Stimulated activated CD4-positive, alpha-beta T cell treated with anti-CD3 and anti-CD28 coated beads, Interleukin-4, amount 100 ng/mL, for 1 hour (primary cell): ENCODE data around the gene CRABP2.
A peak's percentile ranks its signal among the peaks of the same experiment; 100 is the strongest.

ENCODE experiments used
- DNase-seq: peaks from one replicate; pipeline ENCODE4 v3.0.0-alpha.2; 2020

CRABP2 gene

DNA sequence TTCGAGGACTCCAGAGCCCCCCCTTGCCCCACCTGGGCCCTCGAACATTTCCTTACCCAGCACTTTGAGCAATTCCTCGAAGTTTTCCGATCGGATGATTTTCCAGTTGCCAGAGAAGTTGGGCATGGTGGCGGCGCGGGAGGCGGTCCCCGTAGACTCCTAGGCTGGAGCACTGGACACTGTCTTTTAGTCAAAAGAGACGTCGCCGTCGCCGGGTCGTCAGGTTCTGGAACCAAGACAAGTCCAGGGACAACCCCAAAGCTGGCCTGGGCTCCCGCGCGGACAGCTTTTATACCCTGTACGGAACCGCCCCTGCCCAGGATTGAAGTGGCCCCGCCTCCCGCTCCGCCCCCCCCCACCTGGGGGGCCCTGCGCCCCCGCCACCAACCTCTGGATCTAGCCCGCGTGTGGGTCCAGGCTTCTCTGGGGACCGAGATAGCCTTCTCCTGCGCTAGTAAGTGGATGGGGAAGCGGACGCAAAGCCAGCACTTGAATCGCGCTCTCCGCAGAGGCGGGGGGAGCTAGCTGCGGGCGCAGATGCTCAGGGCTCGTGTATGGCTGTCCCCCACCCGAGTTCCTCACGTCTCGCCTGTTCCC, at the start of gene CRABP2:
CRABP2 (minus strand) TSS at position 263 of the 597 bp plus-strand sequence; CDS start at position 126, 137 bp downstream.
- peak; percentile 22 for DNase-seq

- DNase-seq, result no peak
Observed at GRCh38 chr1:156754219-156754618, 48.8 kb upstream of the CRABP2 start.

GRCh38 chr1:156752843-156753482, 47.6 kb upstream of the CRABP2 start:
- DNase-seq, result no peak

- peak; percentile 98 for DNase-seq
Observed at GRCh38 chr1:156751757-156752481, 46.5 kb upstream of the CRABP2 start.

DNA sequence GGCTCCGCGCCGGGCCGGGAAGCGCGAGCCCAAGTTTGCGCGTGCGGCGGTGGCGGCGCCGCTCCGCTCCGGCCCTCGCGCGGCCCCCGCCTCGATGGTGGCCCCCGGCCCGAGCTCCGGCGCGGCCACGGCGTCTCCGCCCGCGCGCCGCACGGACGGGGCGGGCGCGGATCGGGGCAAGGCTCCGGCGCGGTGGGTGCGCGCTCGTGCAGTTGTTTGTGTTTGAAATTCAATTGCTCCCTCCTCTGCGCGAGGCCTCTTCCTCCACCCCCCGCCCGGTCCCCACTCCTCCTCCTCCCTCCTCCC, 46.0 kb upstream of the CRABP2 start, which contains the start of gene HDGF:
HDGF (minus strand) TSS at position 225 of the 306 bp plus-strand sequence. CDS start 246 bp downstream, outside the sequence.
- DNase-seq, result no peak

GRCh38 chr1:156750711-156751450, 45.5 kb upstream of the CRABP2 start:
- DNase-seq, result peak; percentile 51

GRCh38 chr1:156750191-156750672, 44.8 kb upstream of the CRABP2 start:
- peak; percentile 53 for DNase-seq

GRCh38 chr1:156749419-156750118, 44.2 kb upstream of the CRABP2 start:
- DNase-seq, result no peak

- DNase-seq, result no peak
Observed at GRCh38 chr1:156748670-156749418, 43.5 kb upstream of the CRABP2 start.

- DNase-seq, result no peak
Observed at GRCh38 chr1:156747742-156748669, 42.6 kb upstream of the CRABP2 start.

- DNase-seq, result peak; percentile 53
Observed at GRCh38 chr1:156746728-156747631, 41.6 kb upstream of the CRABP2 start.

- DNase-seq, result no peak
Observed at GRCh38 chr1:156746406-156746727, 41.0 kb upstream of the CRABP2 start.

DNA sequence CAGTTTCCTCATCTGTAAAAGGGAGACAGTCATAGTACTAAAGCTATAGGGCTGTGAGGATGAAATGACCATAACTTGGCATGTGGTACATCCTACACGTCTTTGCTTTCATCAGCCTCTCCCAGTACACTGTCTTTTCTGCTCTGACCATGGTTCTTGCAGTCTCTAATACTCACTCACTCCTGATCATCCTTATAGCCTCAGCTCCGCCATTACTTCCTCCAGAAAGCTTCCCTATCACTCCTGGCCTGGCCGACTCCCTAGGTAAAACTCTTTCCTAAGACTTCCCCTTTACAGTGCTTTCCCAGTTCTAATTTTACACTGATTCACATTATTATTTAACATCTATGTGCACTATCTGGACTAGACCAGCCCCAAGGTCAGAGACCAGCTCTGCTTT, 40.5 kb upstream of the CRABP2 start:
- DNase-seq, result no peak

DNA sequence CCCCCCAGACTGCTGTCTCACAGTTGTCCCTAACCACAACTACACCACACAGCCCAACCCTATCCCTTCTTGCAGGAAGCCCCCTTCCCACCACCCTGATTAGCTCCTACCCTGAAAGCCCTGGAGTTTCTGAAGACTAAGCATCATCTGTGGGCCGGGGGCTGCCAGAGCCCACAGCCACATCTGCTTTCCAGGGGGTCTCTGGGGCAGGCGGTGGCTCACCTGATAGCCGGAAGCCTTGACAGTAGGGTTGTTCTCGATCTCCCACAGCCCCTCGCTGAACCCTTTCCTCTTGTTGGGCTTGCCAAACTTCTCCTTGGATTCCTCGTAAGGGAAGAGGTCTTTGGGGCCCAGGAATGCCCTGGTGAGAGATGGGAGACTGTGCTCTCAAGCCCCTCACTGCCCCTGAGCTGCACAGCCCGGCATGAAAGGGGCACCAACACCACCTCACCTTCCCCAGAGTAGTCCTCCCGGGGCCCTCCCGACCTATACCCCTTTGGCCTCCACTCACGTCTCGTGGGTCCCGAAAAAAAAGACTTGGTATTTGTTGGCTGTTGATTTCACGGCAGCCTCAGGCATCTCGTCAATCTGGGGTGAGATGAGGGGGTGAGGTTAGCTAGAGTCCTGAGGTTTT, 39.5 kb upstream of the CRABP2 start:
- DNase-seq, result no peak

DNA sequence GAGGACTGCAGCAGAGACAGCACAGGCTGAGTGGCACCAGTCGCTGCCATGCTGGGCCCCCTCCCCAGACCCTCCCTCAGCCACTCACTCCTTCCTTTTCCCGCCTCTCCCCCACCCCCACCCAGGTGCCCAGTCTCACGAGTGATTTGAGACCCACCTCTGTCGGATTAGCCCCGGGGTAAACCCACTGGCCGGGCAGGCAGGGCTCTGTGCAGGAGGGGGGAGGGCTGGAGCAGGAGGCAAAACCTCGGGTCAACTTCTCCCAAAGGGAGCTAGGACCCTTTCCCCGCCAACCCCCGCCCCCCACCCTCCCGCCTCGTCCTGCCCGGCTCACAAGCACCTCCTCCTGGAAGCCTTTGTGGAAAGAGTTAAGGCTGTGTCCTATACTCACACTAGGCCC, 39.0 kb upstream of the CRABP2 start:
- DNase-seq, result no peak

- DNase-seq, result no peak
Observed at GRCh38 chr1:156743367-156744302, 38.3 kb upstream of the CRABP2 start.

- no peak for DNase-seq
Observed at GRCh38 chr1:156742801-156743200, 37.4 kb upstream of the CRABP2 start.

GRCh38 chr1:156742017-156742416, 36.6 kb upstream of the CRABP2 start:
- DNase-seq, result no peak
